H1 (cell line): ENCODE results near the gene CLDN6. TPM values are rescaled to one million over a fixed set of nuclear protein-coding genes. Genes with fewer than 3 reads are reported as not detected.
A peak's percentile ranks its signal among the peaks of the same experiment; 100 is the strongest.

Experiments used
- CTCF ChIA-PET: fragments of 300-600 bp; sonication (Branson Sonifier 250); formaldehyde crosslinking; loops from one replicate; lab custom pipeline; 2021; ENCODE audit not compliant: partially characterized antibody; lab: Charles Lee
- POLR2A ChIA-PET: fragments of 300-600 bp; sonication (Branson Sonifier 250); formaldehyde crosslinking; loops from one replicate; lab custom pipeline; 2021; ENCODE audit warnings: inconsistent platforms; ENCODE audit not compliant: partially characterized antibody; lab: Charles Lee
- DNase-seq, 2 experiments: peaks; one replicate each; pipeline versions ENCODE4 v3.0.0 to v3.0.0-alpha.2; 2010 to 2022; ENCODE audit warnings: low spot score in 2 of 2, low read depth in 1 of 2, mixed read lengths in 1 of 2
- FAIRE-seq: peaks from 2 replicates; lab custom pipeline; 2011; peaks lifted over from hg19 to GRCh38; lab: Jason Lieb, UNC
- H2AFZ ChIP-seq: 2 replicates; pipeline ENCODE4 v1.8.1; 2012; ENCODE audit warnings: low read length, inconsistent platforms
- H2AK5ac ChIP-seq: 2 replicates; pipeline ENCODE4 v1.6.1; 2013; ENCODE audit warnings: low read depth, low read length
- H2BK120ac ChIP-seq: replicated peaks from 2 replicates; pipeline ENCODE3; 2013; ENCODE audit warnings: low read depth, low read length, inconsistent platforms
- H2BK12ac ChIP-seq: 2 replicates; pipeline ENCODE4 v1.6.1; 2013; ENCODE audit warnings: low read depth, low read length
- H2BK15ac ChIP-seq: 2 replicates; pipeline ENCODE4 v1.6.1; 2013; ENCODE audit warnings: low read length
- H2BK20ac ChIP-seq: 2 replicates; pipeline ENCODE4 v1.6.1; 2013; ENCODE audit warnings: low read length
- H2BK5ac ChIP-seq: 2 replicates; pipeline ENCODE4 v1.6.1; 2013; ENCODE audit warnings: low read depth, low read length
- H3K14ac ChIP-seq: 2 replicates; pipeline ENCODE4 v1.6.1; 2013; ENCODE audit warnings: inconsistent platforms; ENCODE audit not compliant: insufficient read length
- H3K18ac ChIP-seq: 2 replicates; pipeline ENCODE4 v1.6.1; 2013; ENCODE audit warnings: low read length; ENCODE audit errors: extremely low read depth
- H3K23ac ChIP-seq: 2 replicates; pipeline ENCODE4 v1.6.1; 2013; ENCODE audit warnings: inconsistent platforms; ENCODE audit not compliant: insufficient read length
- H3K23me2 ChIP-seq: 2 replicates; pipeline ENCODE4 v1.6.1; 2013; ENCODE audit warnings: low read depth, low read length
- H3K27ac ChIP-seq: 2 replicates; pipeline ENCODE4 v1.6.1; 2011; ENCODE audit warnings: low read depth, low read length, inconsistent platforms
- H3K27me3 ChIP-seq, 4 experiments: replicated peaks in 1 of 4; 1 replicate in 1 of 4; 2 replicates in 3 of 4; pipeline versions ENCODE4 v1.6.1 to v1.8.1; 2011 to 2013; ENCODE audit warnings: low read length in 3 of 4, mild to moderate bottlenecking in 3 of 4, inconsistent platforms in 2 of 4, mixed read lengths in 2 of 4, moderate library complexity in 1 of 4; ENCODE audit not compliant: control insufficient read depth in 3 of 4, insufficient read depth in 3 of 4; ENCODE audit errors: extremely low read depth in 1 of 4
- H3K36me3 ChIP-seq, 4 experiments: 2 replicates each; pipeline versions ENCODE4 v1.6.1 to v1.8.1; 2011 to 2013; ENCODE audit warnings: mild to moderate bottlenecking in 4 of 4, low read length in 3 of 4, moderate library complexity in 2 of 4, control low read depth in 1 of 4, inconsistent platforms in 1 of 4; ENCODE audit not compliant: insufficient read depth in 4 of 4, control insufficient read depth in 2 of 4
- H3K4ac ChIP-seq: replicated peaks from 2 replicates; pipeline ENCODE3; 2013; ENCODE audit warnings: low read length, low read depth, mixed read lengths, inconsistent platforms; ENCODE audit not compliant: insufficient read length
- H3K4me1 ChIP-seq, 4 experiments: replicated peaks in 1 of 4; 1 replicate in 1 of 4; 2 replicates in 3 of 4; pipeline versions ENCODE4 v1.6.1 to v1.8.1; 2011 to 2013; ENCODE audit warnings: low read length in 3 of 4, inconsistent platforms in 2 of 4, mixed read lengths in 1 of 4; ENCODE audit not compliant: insufficient read depth in 4 of 4, control insufficient read depth in 3 of 4
- H3K4me2 ChIP-seq, 2 experiments: 2 replicates each; pipeline versions ENCODE4 v1.6.1 to v1.8.1; 2011 to 2013; ENCODE audit warnings: low read depth in 2 of 2, low read length in 2 of 2, control low read depth in 1 of 2, inconsistent platforms in 1 of 2, mild to moderate bottlenecking in 1 of 2; ENCODE audit not compliant: insufficient read depth in 1 of 2
- H3K4me3 ChIP-seq, 4 experiments: fragments of 200-600, 300-600 bp in 1 of 4; sonication (generic), shearing (Covaris generic), sonication (Bioruptor Twin) in 1 of 4; 2 replicates each; pipeline versions ENCODE4 v1.5.1 to v1.8.1; 2011 to 2016; ENCODE audit warnings: low read length in 4 of 4, low read depth in 3 of 4, control low read depth in 2 of 4, inconsistent platforms in 2 of 4, mild to moderate bottlenecking in 2 of 4, mixed read lengths in 1 of 4, moderate library complexity in 1 of 4; ENCODE audit not compliant: insufficient read depth in 2 of 4; ENCODE audit errors: extremely low read depth in 1 of 4
- H3K56ac ChIP-seq: replicated peaks from 2 replicates; pipeline ENCODE3; 2013; ENCODE audit warnings: low read depth, mild to moderate bottlenecking, mixed read lengths, low read length, inconsistent platforms; ENCODE audit not compliant: insufficient read length
- H3K79me1 ChIP-seq: 2 replicates; pipeline ENCODE4 v1.6.1; 2013; ENCODE audit warnings: low read depth, low read length, control low read depth
- H3K79me2 ChIP-seq, 2 experiments: 2 replicates each; pipeline versions ENCODE4 v1.6.1 to v1.8.1; 2012 to 2013; ENCODE audit warnings: low read length in 2 of 2, mild to moderate bottlenecking in 2 of 2, inconsistent platforms in 1 of 2; ENCODE audit not compliant: insufficient read depth in 2 of 2, control insufficient read depth in 1 of 2
- H3K9ac ChIP-seq, 4 experiments: replicated peaks in 1 of 4; 1 replicate in 1 of 4; 2 replicates in 3 of 4; pipeline versions ENCODE4 v1.6.1 to v1.8.1; 2011 to 2013; ENCODE audit warnings: low read depth in 3 of 4, low read length in 3 of 4, control low read depth in 2 of 4, mild to moderate bottlenecking in 2 of 4, moderate library complexity in 2 of 4, inconsistent platforms in 1 of 4; ENCODE audit errors: extremely low read depth in 1 of 4
- H3K9me3 ChIP-seq, 2 experiments: 2 replicates each; pipeline versions ENCODE4 v1.6.1 to v1.8.1; 2012 to 2013; ENCODE audit warnings: mild to moderate bottlenecking in 2 of 2, moderate library complexity in 2 of 2, control low read depth in 1 of 2, inconsistent platforms in 1 of 2, low read depth in 1 of 2, low read length in 1 of 2, mixed read lengths in 1 of 2; ENCODE audit not compliant: insufficient read depth in 2 of 2
- H4K20me1 ChIP-seq, 2 experiments: replicated peaks in 1 of 2; 2 replicates each; pipeline versions ENCODE3 to v1.8.1; 2011 to 2013; ENCODE audit warnings: inconsistent platforms in 2 of 2, low read length in 2 of 2, mild to moderate bottlenecking in 1 of 2; ENCODE audit not compliant: insufficient read depth in 2 of 2, control insufficient read depth in 1 of 2
- H4K5ac ChIP-seq: 2 replicates; pipeline ENCODE4 v1.6.1; 2013; ENCODE audit warnings: low read length, low read depth, mixed read lengths, inconsistent platforms; ENCODE audit not compliant: insufficient read length
- H4K8ac ChIP-seq: 2 replicates; pipeline ENCODE4 v1.8.0; 2013; ENCODE audit warnings: mild to moderate bottlenecking, moderate library complexity, low read length, inconsistent platforms; ENCODE audit not compliant: insufficient read depth; ENCODE audit errors: extremely low read depth
- H4K91ac ChIP-seq: replicated peaks from 2 replicates; pipeline ENCODE3; 2013; ENCODE audit warnings: low read length, mixed read lengths, inconsistent platforms; ENCODE audit not compliant: insufficient read length
- CHD1 ChIP-seq: IDR thresholded peaks from 2 replicates; pipeline ENCODE4 v1.6.1; 2012; ENCODE audit warnings: low read depth, low read length, improper control_type of control experiment
- EZH2 ChIP-seq: fragments of 200-600 bp; sonication (generic); IDR thresholded peaks from 2 replicates; pipeline ENCODE4 v1.7.1; 2012; ENCODE audit warnings: low read depth, mild to moderate bottlenecking, moderate library complexity, low read length, inconsistent platforms; ENCODE audit not compliant: severe bottlenecking
- NRF1 ChIP-seq: IDR thresholded peaks from 2 replicates; pipeline ENCODE4 v1.6.1; 2011; ENCODE audit warnings: mild to moderate bottlenecking, low read depth, low read length, improper control_type of control experiment
- SIN3A ChIP-seq, 2 experiments: IDR thresholded peaks in 1 of 2; conservative IDR thresholded peaks in 1 of 2; 2 replicates each; pipeline ENCODE4 v1.6.1; 2011 to 2012; ENCODE audit warnings: low read length in 2 of 2, improper control_type of control experiment in 1 of 2, low read depth in 1 of 2, mild to moderate bottlenecking in 1 of 2
- SIX5 ChIP-seq: IDR thresholded peaks from 2 replicates; pipeline ENCODE4 v1.6.1; 2011; ENCODE audit warnings: mild to moderate bottlenecking, low read depth, low read length
- SUZ12 ChIP-seq: fragments of 200-600 bp; sonication (generic); IDR thresholded peaks from 2 replicates; pipeline ENCODE4 v1.6.1; 2012; ENCODE audit warnings: mild to moderate bottlenecking, inconsistent platforms, low read length, moderate library complexity, mixed read lengths
- TEAD4 ChIP-seq: IDR thresholded peaks from 2 replicates; pipeline ENCODE4 v1.6.1; 2012; ENCODE audit warnings: low read depth, low read length, inconsistent platforms, mixed read lengths
- WGBS, 2 experiments: shearing (Covaris generic) in 1 of 2; methylation state at CpG; one replicate each; pipeline versions ENCODE4 v1.1.6 to v1.1.7; 2013 to 2015; ENCODE audit warnings: low lambda C conversion rate in 2 of 2, mixed read lengths in 2 of 2, inconsistent platforms in 1 of 2, low coverage in 1 of 2, missing lambda C conversion rate in 1 of 2; ENCODE audit not compliant: insufficient replicate concordance in 2 of 2, insufficient coverage in 1 of 2, insufficient read length in 1 of 2; ENCODE audit errors: extremely low coverage in 1 of 2, missing lambda C conversion rate in 1 of 2; 5-methylcytosine and 5-hydroxymethylcytosine counted together
- polyA plus RNA-seq, 7 experiments: library from polyadenylated mRNA; depleted of rRNA in 3 of 7; stranded (reverse) in 5 of 7; unstranded in 2 of 7; fragments of >200 nt in 5 of 7; fragments of 200-250 nt in 2 of 7; gene quantifications; 1 replicate in 5 of 7; 2 replicates in 1 of 7; 4 replicates in 1 of 7; pipeline versions ENCODE4 v1.2.1 to v1.2.3, GENCODE V29; 2011 to 2013; ENCODE audit warnings: missing spikeins in 2 of 7, mixed read lengths in 2 of 7
- total RNA-seq: library from RNA; stranded (reverse); fragmentation: NEBNext Ultra II Directional; extraction: Animal tissue kit (Norgen Biotek cat#: 25700); gene quantifications from 2 replicates; pipeline ENCODE4 v1.2.1, GENCODE V29; 2021
- TF ChIP-seq, protein P1 (sequence below): IDR thresholded peaks from 2 replicates; pipeline ENCODE4 v1.6.1; 2012; ENCODE audit warnings: inconsistent platforms
- TF ChIP-seq, protein P2 (sequence below): IDR thresholded peaks from 2 replicates; pipeline ENCODE4 v1.6.1; 2012; ENCODE audit warnings: inconsistent platforms

The CLDN6 gene
- total and polyA plus RNA-seq, 2 of the 8 experiments (the other 6 are each of a cell fraction or from before 2014, with no cell fraction given), result 747 to 1,115 TPM

GRCh38 chr16:2967211-2967631, 50.8 kb downstream of the CLDN6 start:
- H3K9ac ChIP-seq, result no peak overlapping the region
- peaks cover 0 to 6% (median 0%) of the 10 kb centered on the region in 4 experiments; a peak in 2 of 8 replicates for H3K36me3 ChIP-seq
- no peak overlapping the region for H3K23ac ChIP-seq
- H4K5ac ChIP-seq, result no peak overlapping the region
- CTCF ChIA-PET, result interaction anchor here (0.7 to 1.8 kb wide), 12 partner anchors 9 to 64 kb away, joined by 3 to 10 read pairs (median 4); partner anchors contain the start of gene FLYWCH1
- H2BK12ac ChIP-seq, result no peak overlapping the region
- H3K4me2 ChIP-seq, result peak overlapping the region; percentile 40 to 66
- TF ChIP-seq TEAD4 (no peak), CHD1 (no peak), SIN3A (conservative IDR thresholded peaks at IDR 0.05 in 1 of 2, IDR thresholded peaks at IDR 0.05 in 1 of 2; ENCODE audit: low read depth in 1 of 2, low read length in 2 of 2) (no peak), SIX5 (no peak), EZH2 (peak; percentile 45), SUZ12 (0 out of 2 replicates have a peak, but pooled peaks have one; percentile 41), NRF1 (no peak)
- TF ChIP-seq, protein P1, sequence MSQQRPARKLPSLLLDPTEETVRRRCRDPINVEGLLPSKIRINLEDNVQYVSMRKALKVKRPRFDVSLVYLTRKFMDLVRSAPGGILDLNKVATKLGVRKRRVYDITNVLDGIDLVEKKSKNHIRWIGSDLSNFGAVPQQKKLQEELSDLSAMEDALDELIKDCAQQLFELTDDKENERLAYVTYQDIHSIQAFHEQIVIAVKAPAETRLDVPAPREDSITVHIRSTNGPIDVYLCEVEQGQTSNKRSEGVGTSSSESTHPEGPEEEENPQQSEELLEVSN, result peak; percentile 45
- TF ChIP-seq, protein P2, sequence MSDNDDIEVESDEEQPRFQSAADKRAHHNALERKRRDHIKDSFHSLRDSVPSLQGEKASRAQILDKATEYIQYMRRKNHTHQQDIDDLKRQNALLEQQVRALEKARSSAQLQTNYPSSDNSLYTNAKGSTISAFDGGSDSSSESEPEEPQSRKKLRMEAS, result 0 out of 2 replicates have a peak, but pooled peaks have one; percentile 17
- TF ChIP-seq, all 59 proteins: peak for 4
- peaks cover 0 to 38% (median 22%) of the 10 kb centered on the region in 4 experiments; a peak in 6 of 7 replicates for H3K4me1 ChIP-seq
- H3K18ac ChIP-seq, result no peak overlapping the region
- no peak overlapping the region for H3K27ac ChIP-seq
- peaks cover 15 to 32% (median 23%) of the 10 kb centered on the region in 4 experiments; a peak in 6 of 7 replicates for H3K27me3 ChIP-seq
- H3K4me3 ChIP-seq, result peak overlapping the region in 3 of 4 experiments; percentile 14 to 51 (median 23); a peak in 4 of 8 replicates
- H3K4ac ChIP-seq, result no peak overlapping the region
- H3K56ac ChIP-seq, result no peak overlapping the region
- no peak overlapping the region for H2AK5ac ChIP-seq
- no peak overlapping the region for H2BK120ac ChIP-seq
- WGBS, 2 experiments, result 24% methylated on average over 26 of the region's 51 CpGs; no CpG with 5 or more reads in 1 of the 2 experiments
- H2BK20ac ChIP-seq, result no peak overlapping the region
- no peak overlapping the region for H2AFZ ChIP-seq
- H2BK5ac ChIP-seq, result no peak overlapping the region
- peak overlapping the region; percentile 30 for H4K91ac ChIP-seq
- H3K9me3 ChIP-seq, result no peaks in the 10 kb centered on the region
- peaks cover 0 to 2% of the 10 kb centered on the region in 2 experiments; a peak in 1 of 4 replicates for H3K79me2 ChIP-seq
- H2BK15ac ChIP-seq, result no peak overlapping the region
- FAIRE-seq (no peak), DNase-seq (peak in 1 of 2 experiments; percentile 47)
- peaks cover 17 to 23% of the 10 kb centered on the region in 2 experiments for H4K20me1 ChIP-seq
- peaks cover 7% of the 10 kb centered on the region for H3K79me1 ChIP-seq
- H3K14ac ChIP-seq, result no peak overlapping the region
- H3K23me2 ChIP-seq, result peaks cover 27% of the 10 kb centered on the region
- no peak overlapping the region for H4K8ac ChIP-seq
- POLR2A ChIA-PET, result interaction anchor here (0.7 to 25.4 kb wide), 7 partner anchors 8 to 196 kb away, joined by 3 to 455 read pairs (median 7); partner anchors contain the start of genes CLDN6, HCFC1R1, PKMYT1 and THOC6
